SK-N-MC (cell line): ENCODE results near the gene BCR.

ENCODE experiments used
- EZH2 ChIP-seq: fragments of 200-600 bp; sonication (generic); IDR thresholded peaks from one replicate; pipeline ENCODE4 v1.6.1; 2017; ENCODE audit warnings: antibody characterized with exemption
- POLR2AphosphoS5 ChIP-seq: IDR thresholded peaks from 2 replicates; pipeline ENCODE4 v1.6.1; 2012; ENCODE audit warnings: mild to moderate bottlenecking, low read depth, low read length, borderline replicate concordance

DNA sequence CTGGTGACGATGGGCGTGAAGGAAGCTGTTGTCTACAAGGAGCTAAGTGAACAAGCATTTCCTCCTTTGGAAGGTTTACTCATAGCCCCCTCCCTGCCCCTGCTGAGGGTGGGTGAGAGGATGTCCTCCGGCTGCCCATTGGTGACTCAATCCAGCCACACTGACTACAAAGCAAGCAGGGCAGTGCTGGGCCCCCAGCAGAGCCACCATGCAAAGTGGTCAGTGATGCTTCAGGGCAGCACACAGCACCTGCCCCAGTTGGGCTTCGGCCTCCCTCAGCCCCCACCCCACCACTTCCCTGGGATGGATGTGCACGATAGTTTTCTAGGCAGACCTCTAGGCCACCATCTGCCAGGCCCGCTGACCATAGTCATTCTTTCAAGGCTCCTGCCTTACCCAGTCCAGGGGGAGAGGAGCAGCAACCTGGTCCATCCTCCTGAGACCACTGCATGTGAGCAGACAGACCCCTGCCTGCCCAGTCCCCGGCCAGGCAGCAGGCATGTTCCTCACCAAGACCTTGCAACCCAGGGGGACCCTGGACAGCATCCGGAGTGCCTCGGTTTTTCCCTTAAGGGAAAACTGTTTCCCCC lies 125.1 kb downstream of the BCR start:
- no peak for TF ChIP-seq POLR2AphosphoS5
- no peak for TF ChIP-seq EZH2
